ENCODE data around the gene ZNF534.
"Not testable (repeated sequence)": the region's sequence is repeated elsewhere in the genome, so short reads cannot be mapped to it uniquely, and the experiment has no call there.

ZNF534 gene

DNA sequence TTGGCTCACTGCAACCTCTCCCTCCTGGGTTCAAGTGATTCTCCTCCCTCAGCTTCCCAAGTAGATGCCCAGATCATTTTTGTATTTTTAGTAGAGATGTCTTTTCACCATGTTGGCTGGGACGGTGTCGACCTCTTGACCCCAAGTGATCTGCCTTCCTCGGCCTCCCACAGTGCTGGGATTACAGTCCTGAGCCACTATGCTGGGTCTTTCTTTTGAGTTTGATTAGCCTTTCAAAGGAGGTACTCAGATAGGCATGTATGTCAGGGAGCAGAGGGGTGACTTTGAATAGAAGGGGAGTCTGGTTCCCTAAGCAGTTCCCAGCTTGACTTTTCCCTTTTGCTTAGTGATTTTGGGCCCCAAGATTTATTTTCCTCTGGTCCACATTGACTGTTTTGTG lies 71.5 kb downstream of the ZNF534 start:
- DNase-seq: not testable (repeated sequence)

DNA sequence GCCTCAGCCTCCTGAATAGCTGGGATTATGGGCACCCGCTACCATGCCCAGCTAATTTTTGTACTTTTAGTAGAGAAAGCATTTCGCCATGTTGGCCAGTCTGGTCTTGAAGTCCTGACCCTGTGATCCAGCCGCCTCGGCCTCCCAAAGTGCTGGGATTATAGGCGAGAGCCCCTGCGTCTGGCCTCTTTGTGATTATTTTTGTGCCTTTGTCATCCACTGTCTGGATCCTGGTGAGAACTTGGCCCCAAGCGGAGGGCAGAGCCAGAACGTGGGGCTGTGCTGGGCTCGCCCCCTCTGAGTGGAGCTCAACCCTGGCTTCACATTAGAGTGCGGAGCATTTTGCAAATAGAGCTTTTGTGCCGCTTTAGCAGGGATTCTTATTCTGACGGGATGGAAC lies 72.0 kb downstream of the ZNF534 start:
- DNase-seq: not testable (repeated sequence)

All from MV-4-11 (cell line).